Smooth muscle cell (in vitro differentiated cells): Measurements from ENCODE around the gene TBC1D1. TPM values are rescaled to one million over a fixed set of nuclear protein-coding genes. Genes with fewer than 3 reads are reported as not detected.

ENCODE experiments used
- DNase-seq: peaks from one replicate; lab custom pipeline; 2025; ENCODE audit not compliant: unreplicated experiment; lab: John Stamatoyannopoulos, UW
- H2AFZ ChIP-seq: fragments of 200-600 bp; sonication (generic); 2 replicates; pipeline ENCODE4 v1.6.0; 2016; ENCODE audit warnings: antibody characterized with exemption, low read depth, mild to moderate bottlenecking
- H3F3A ChIP-seq: fragments of 200-600 bp; sonication (generic); 2 replicates; pipeline ENCODE4 v1.6.0; 2017; ENCODE audit warnings: antibody characterized with exemption, low read depth
- H3K27ac ChIP-seq: fragments of 200-600 bp; sonication (generic); 2 replicates; pipeline ENCODE4 v1.5.1; 2016; ENCODE audit warnings: low read depth, mild to moderate bottlenecking
- H3K27me3 ChIP-seq: fragments of 200-600 bp; sonication (generic); 2 replicates; pipeline ENCODE4 v1.6.1; 2016; ENCODE audit warnings: low read depth, mild to moderate bottlenecking
- H3K36me3 ChIP-seq: fragments of 200-600 bp; sonication (generic); 2 replicates; pipeline ENCODE4 v1.5.1; 2016; ENCODE audit warnings: low read depth
- H3K4me1 ChIP-seq: fragments of 200-600 bp; sonication (generic); 2 replicates; pipeline ENCODE4 v1.5.1; 2016; ENCODE audit warnings: low read depth
- H3K4me2 ChIP-seq: fragments of 200-600 bp; sonication (generic); 2 replicates; pipeline ENCODE4 v1.6.0; 2016; ENCODE audit warnings: mild to moderate bottlenecking
- H3K4me3 ChIP-seq: fragments of 200-600 bp; sonication (generic); 2 replicates; pipeline ENCODE4 v1.5.1; 2016; ENCODE audit warnings: mild to moderate bottlenecking
- H3K79me2 ChIP-seq: fragments of 200-600 bp; sonication (generic); 2 replicates; pipeline ENCODE4 v1.6.0; 2016; ENCODE audit warnings: low read depth, mild to moderate bottlenecking
- H3K9ac ChIP-seq: fragments of 200-600 bp; sonication (generic); 2 replicates; pipeline ENCODE4 v1.6.0; 2016; ENCODE audit warnings: low read depth
- H3K9me3 ChIP-seq: fragments of 200-600 bp; sonication (generic); replicated peaks from 2 replicates; pipeline ENCODE4 v1.5.1; 2016; ENCODE audit warnings: low read depth
- H4K20me1 ChIP-seq: fragments of 200-600 bp; sonication (generic); 2 replicates; pipeline ENCODE4 v1.6.0; 2016; ENCODE audit warnings: low read depth
- WGBS: methylation state at CpG from one replicate; pipeline ENCODE4 v1.1.7; 2016; ENCODE audit warnings: low lambda C conversion rate; 5-methylcytosine and 5-hydroxymethylcytosine counted together
- polyA plus RNA-seq: library from polyadenylated mRNA; unstranded; fragments of >200 nt; fragmentation: Nextera tagmentation; extraction: Ambion mirVana; gene quantifications from 2 replicates; pipeline ENCODE4 v1.2.1, GENCODE V29; 2016
- total RNA-seq: library from RNA; depleted of rRNA; stranded (reverse); fragments of >200 nt; gene quantifications from 2 replicates; pipeline ENCODE4 v1.2.3, GENCODE V29; 2014
- TF ChIP-seq, protein P1 (sequence below): fragments of 200-600 bp; sonication (generic); IDR thresholded peaks from 2 replicates; pipeline ENCODE4 v1.5.1; 2017; ENCODE audit warnings: borderline replicate concordance, mild to moderate bottlenecking, antibody characterized with exemption; ENCODE audit not compliant: insufficient read depth, poor library complexity, severe bottlenecking

TBC1D1 gene
- total and polyA plus RNA-seq, 2 experiments from 2014 or later, result 81.5 to 117 TPM

DNA sequence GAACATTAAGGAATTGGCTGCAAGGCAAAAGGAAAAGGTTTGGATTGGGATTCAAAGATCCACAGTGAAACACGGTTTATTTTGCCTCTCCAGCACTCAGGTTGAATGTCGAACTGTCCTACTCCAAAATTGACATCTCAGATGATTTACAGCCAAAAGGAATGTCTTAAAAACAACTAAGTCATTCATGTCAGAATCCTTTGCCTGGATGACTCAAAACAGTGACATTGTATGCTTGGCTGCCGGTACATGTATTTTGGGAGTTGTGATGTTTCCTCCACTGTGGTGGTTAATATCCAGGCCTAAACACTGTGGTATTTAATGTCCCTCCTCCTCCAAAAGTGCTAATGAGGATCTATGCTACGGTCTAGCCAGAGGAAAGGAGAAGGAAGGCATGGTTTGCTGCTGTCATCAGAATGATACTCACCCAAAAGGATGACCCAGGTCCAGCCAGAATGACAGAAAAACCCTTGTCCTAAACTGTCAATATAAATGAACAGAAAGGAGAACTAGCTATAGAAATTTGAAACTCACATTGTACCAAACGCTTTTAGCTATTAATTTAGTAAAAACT is 43.5 kb upstream of the TBC1D1 start:
- no peak overlapping the region for H3K9ac ChIP-seq
- no peak overlapping the region for H2AFZ ChIP-seq
- TF ChIP-seq, protein P1, sequence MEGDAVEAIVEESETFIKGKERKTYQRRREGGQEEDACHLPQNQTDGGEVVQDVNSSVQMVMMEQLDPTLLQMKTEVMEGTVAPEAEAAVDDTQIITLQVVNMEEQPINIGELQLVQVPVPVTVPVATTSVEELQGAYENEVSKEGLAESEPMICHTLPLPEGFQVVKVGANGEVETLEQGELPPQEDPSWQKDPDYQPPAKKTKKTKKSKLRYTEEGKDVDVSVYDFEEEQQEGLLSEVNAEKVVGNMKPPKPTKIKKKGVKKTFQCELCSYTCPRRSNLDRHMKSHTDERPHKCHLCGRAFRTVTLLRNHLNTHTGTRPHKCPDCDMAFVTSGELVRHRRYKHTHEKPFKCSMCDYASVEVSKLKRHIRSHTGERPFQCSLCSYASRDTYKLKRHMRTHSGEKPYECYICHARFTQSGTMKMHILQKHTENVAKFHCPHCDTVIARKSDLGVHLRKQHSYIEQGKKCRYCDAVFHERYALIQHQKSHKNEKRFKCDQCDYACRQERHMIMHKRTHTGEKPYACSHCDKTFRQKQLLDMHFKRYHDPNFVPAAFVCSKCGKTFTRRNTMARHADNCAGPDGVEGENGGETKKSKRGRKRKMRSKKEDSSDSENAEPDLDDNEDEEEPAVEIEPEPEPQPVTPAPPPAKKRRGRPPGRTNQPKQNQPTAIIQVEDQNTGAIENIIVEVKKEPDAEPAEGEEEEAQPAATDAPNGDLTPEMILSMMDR, result no peak
- H3F3A ChIP-seq, result no peaks in the 10 kb centered on the region
- H3K4me3 ChIP-seq, result no peak overlapping the region
- no peaks in the 10 kb centered on the region for H4K20me1 ChIP-seq
- H3K27me3 ChIP-seq, result no peaks in the 10 kb centered on the region
- H3K36me3 ChIP-seq, result peaks cover 4% of the 10 kb centered on the region
- H3K79me2 ChIP-seq, result no peaks in the 10 kb centered on the region
- no peak for DNase-seq
- 63% methylated on average over 5 of the region's 5 CpGs for WGBS
- H3K27ac ChIP-seq, result no peak overlapping the region
- H3K4me2 ChIP-seq, result no peak overlapping the region
- no peaks in the 10 kb centered on the region for H3K9me3 ChIP-seq
- H3K4me1 ChIP-seq, result no peaks in the 10 kb centered on the region

DNA sequence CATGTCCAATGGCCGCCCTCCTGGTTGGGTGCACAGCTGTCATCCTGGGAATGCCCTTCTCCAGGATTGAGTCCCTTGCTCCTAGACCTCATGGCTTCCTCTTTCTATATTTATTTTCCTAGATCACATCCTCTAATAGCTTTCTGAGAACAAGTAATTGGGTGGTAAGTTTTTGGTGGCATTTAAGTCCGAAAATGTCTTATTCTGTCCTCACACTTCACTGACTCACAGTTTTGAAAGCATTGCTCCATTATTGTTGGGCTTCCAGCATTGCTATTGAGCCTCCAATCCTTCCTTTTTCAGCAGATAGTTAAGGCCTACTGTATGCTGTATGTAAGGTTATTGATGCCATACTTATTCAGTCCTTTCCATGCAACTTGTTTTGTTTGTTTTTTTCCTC is 38.5 kb upstream of the TBC1D1 start:
- peaks cover 5% of the 10 kb centered on the region for H3K36me3 ChIP-seq
- TF ChIP-seq, protein P1, result no peak
- WGBS, result 78% methylated on average over 2 of the region's 2 CpGs

DNA sequence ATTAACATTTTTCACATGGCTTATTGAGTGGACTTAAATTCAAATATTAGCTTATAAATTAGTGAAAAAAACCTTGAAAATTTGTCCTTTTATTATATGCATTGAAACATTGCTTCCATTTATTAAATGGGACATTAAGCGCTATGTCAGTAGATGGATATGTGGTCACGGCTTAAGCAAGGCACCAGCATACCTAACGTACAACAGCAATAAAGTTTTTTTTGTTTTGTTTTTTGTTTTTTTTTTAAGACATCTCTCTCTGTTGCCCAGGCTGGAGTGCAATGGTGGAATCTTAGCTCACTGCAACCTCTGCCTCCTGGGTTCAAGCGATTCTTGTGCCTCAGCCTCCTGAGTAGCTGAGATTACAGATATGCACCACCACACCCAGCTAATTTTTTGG is 32.8 kb upstream of the TBC1D1 start:
- H4K20me1 ChIP-seq, result no peaks in the 10 kb centered on the region
- H3K27ac ChIP-seq, result no peak overlapping the region
- no peak overlapping the region for H3K9ac ChIP-seq
- H3K4me2 ChIP-seq, result no peak overlapping the region
- WGBS, result 70% methylated on average over 4 of the region's 4 CpGs
- H2AFZ ChIP-seq, result no peak overlapping the region
- no peaks in the 10 kb centered on the region for H3K9me3 ChIP-seq
- no peaks in the 10 kb centered on the region for H3K4me1 ChIP-seq
- H3K36me3 ChIP-seq, result peaks cover 5% of the 10 kb centered on the region
- H3K27me3 ChIP-seq, result no peaks in the 10 kb centered on the region
- TF ChIP-seq, protein P1, result no peak
- no peak for DNase-seq
- no peak overlapping the region for H3K4me3 ChIP-seq
- no peaks in the 10 kb centered on the region for H3F3A ChIP-seq
- H3K79me2 ChIP-seq, result no peaks in the 10 kb centered on the region

More for the DNA sequence above, 38.5 kb upstream of the TBC1D1 start:
- no peak overlapping the region for H3K9ac ChIP-seq
- H3K4me2 ChIP-seq, result no peak overlapping the region
- H2AFZ ChIP-seq, result no peak overlapping the region
- H3K4me3 ChIP-seq, result no peak overlapping the region
- no peaks in the 10 kb centered on the region for H3K9me3 ChIP-seq
- DNase-seq, result no peak
- H3K27me3 ChIP-seq, result no peaks in the 10 kb centered on the region
- no peaks in the 10 kb centered on the region for H3K4me1 ChIP-seq
- no peaks in the 10 kb centered on the region for H4K20me1 ChIP-seq
- no peak overlapping the region for H3K27ac ChIP-seq
- no peaks in the 10 kb centered on the region for H3K79me2 ChIP-seq
- no peaks in the 10 kb centered on the region for H3F3A ChIP-seq

DNA sequence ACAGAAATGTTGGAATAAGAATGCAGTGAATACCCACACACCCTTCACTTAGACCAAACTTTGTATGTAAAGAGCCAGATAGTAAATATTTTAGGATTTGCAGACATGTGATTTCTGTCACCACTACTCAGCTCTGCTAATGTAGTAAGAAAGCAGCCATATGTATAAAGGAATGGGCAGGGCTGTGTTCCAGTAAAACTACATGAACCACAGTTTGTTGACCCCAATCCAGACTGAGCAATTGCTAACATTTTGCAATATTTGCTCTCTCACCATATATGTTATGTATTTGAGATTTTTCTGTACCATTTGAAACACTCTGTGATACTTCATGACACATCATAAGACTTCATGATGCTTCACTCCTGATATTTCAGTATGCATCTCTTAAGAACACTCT is 32.0 kb upstream of the TBC1D1 start:
- H3K9ac ChIP-seq, result no peak overlapping the region
- TF ChIP-seq, protein P1, result no peak
- no peak overlapping the region for H3K4me2 ChIP-seq
- no peaks in the 10 kb centered on the region for H3K79me2 ChIP-seq
- no peaks in the 10 kb centered on the region for H4K20me1 ChIP-seq
- no peak overlapping the region for H3K27ac ChIP-seq
- peaks cover 5% of the 10 kb centered on the region for H3K36me3 ChIP-seq
- no peaks in the 10 kb centered on the region for H3K4me1 ChIP-seq
- no peaks in the 10 kb centered on the region for H3K27me3 ChIP-seq
- no peak overlapping the region for H3K4me3 ChIP-seq
- H2AFZ ChIP-seq, result no peak overlapping the region
- no peaks in the 10 kb centered on the region for H3F3A ChIP-seq
- DNase-seq, result no peak
- H3K9me3 ChIP-seq, result no peaks in the 10 kb centered on the region
